Stimulated activated naive B cell treated with anti-CD40 and anti-IgM and Interleukin-4, amounts not matched to agents 10 μg/mL and 1 μg/mL and 100 μg/mL, for 72 hours (primary cell): ENCODE measurements around the gene VAMP8.
A peak's percentile ranks its signal among the peaks of the same experiment; 100 is the strongest.
"Not testable (repeated sequence)": the region's sequence is repeated elsewhere in the genome, so short reads cannot be mapped to it uniquely, and the experiment has no call there.

Experiments used
- ATAC-seq, 2 donors: fragments of 150-1000 bp; cut with Tn5 transposase; replicated peaks; 2 replicates each; pipeline ENCODE4 v1.10.0; 2021; ENCODE audit warnings: moderate library complexity in 1 of 2
- DNase-seq: peaks from one replicate; pipeline ENCODE4 v3.0.0; 2021
- H3K27ac Mint-ChIP-seq: one replicate; pipeline ENCODE4 v1.8.0; 2022; ENCODE audit warnings: mild to moderate bottlenecking, mixed read lengths
- H3K27me3 Mint-ChIP-seq, 2 donors: one replicate each; pipeline ENCODE4 v1.8.0; 2022; ENCODE audit warnings: mixed read lengths in 2 of 2
- H3K36me3 Mint-ChIP-seq, 2 donors: one replicate each; pipeline ENCODE4 v1.8.0; 2022; ENCODE audit warnings: mixed read lengths in 2 of 2, mild to moderate bottlenecking in 1 of 2
- H3K4me1 Mint-ChIP-seq, 2 donors: one replicate each; pipeline ENCODE4 v1.8.0; 2022; ENCODE audit warnings: mixed read lengths in 2 of 2, mild to moderate bottlenecking in 1 of 2
- H3K4me3 Mint-ChIP-seq, 2 donors: one replicate each; pipeline ENCODE4 v1.8.0; 2022; ENCODE audit warnings: mild to moderate bottlenecking in 2 of 2, mixed read lengths in 2 of 2, moderate library complexity in 1 of 2
- H3K9me3 Mint-ChIP-seq, 2 donors: one replicate each; pipeline ENCODE4 v1.8.0; 2022; ENCODE audit warnings: mixed read lengths in 2 of 2, mild to moderate bottlenecking in 1 of 2

VAMP8 gene

GRCh38 chr2:85580206-85580605, 2.8 kb downstream of the VAMP8 start:
- DNase-seq (no peak), ATAC-seq (no peak)
- Mint-ChIP-seq H3K4me1 (peaks cover 39 to 68% of the 10 kb centered on the region in 2 donors), H3K9me3 (no peaks in the 10 kb centered on the region), H3K4me3 (peak overlapping the region; percentile 8 to 29), H3K27ac (no peak overlapping the region), H3K27me3 (no peaks in the 10 kb centered on the region), H3K36me3 (peaks cover 24 to 40% of the 10 kb centered on the region in 2 donors)

- no peak overlapping the region for H3K4me3 Mint-ChIP-seq
- DNase-seq, result no peak
- no peaks in the 10 kb centered on the region for H3K9me3 Mint-ChIP-seq
- H3K36me3 Mint-ChIP-seq, result peaks cover 24 to 42% of the 10 kb centered on the region in 2 donors
- H3K27me3 Mint-ChIP-seq, result no peaks in the 10 kb centered on the region
- H3K27ac Mint-ChIP-seq, result peak overlapping the region; percentile 45
- peaks cover 44 to 79% of the 10 kb centered on the region in 2 donors for H3K4me1 Mint-ChIP-seq
- ATAC-seq, result no peak
Observed at GRCh38 chr2:85582492-85582891, 5.1 kb downstream of the VAMP8 start.

DNA sequence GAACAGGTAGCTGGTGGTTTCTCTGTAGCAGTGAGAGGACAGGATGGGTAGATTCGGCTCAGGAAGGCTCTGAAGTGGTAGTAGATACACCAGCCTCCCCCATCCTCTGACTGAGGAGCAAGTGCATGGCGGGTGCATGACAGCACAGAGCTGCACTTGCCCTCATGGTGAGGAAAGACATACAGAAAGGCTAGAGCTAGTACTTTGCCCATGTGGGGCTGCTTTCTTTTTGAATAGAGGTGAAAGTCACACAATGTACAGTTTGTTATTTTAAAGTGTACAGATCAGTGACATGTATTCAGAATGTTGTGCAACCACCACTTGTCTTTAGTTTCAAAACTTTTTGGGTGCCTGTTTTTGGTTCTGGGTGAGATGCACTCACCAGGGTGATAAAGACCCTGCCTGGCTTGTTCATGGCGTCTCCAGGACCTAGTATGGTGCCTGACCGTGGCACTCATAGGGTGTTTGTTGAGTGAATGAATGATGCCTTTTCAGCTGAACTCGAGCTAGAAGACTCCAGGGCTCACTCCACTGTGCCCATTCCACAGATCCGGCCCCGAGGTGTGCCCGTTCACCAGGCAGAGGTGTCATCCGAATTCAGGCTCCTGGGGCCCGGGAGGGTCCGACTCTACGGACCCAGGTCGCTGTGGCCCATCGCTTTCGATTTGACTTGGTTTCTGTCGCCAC, 6.4 kb downstream of the VAMP8 start:
- Mint-ChIP-seq H3K36me3 (peaks cover 21 to 40% of the 10 kb centered on the region in 2 donors), H3K4me3 (peak overlapping the region; percentile 85), H3K27ac (peak overlapping the region; percentile 62), H3K27me3 (no peaks in the 10 kb centered on the region), H3K9me3 (no peaks in the 10 kb centered on the region), H3K4me1 (peaks cover 48 to 79% of the 10 kb centered on the region in 2 donors)
- DNase-seq, result no peak
- peak in 1 of 2 donors; percentile 1 for ATAC-seq

DNA sequence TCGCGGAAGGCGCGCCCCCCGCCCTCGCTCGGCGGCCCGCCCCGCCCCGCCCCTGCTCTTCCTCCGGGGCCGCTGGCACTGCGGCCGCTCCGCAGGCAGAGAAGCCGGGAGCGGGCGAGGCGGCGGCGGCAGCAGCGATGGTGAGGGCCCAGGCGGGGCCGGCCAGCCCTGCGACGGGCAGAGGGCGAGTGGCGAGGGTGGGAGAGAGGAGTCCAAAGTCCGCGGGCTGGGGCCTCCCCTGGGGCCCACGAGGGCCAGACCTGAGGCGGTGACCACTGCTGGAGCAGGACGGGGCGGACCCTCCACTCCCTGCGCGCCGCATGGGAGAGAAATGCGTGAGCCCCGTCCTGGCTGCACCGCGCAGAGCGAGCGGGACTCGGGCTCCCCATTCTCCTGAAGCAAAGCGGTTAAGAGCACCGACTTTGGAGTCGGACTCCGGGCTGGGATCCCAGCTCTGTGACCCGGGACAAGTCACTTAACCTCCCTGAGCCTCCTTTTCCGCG, 7.0 kb downstream of the VAMP8 start, which contains the start of gene VAMP5:
Gene VAMP5, plus strand, starts transcription at position 78 of the 503 bp plus-strand sequence. Its CDS starts 60 bp downstream, at position 138.
- H3K27me3 Mint-ChIP-seq, result no peaks in the 10 kb centered on the region
- ATAC-seq (peak; percentile 51 to 56), DNase-seq (no peak)
- H3K4me1 Mint-ChIP-seq, result peaks cover 45 to 77% of the 10 kb centered on the region in 2 donors
- H3K27ac Mint-ChIP-seq, result peak within 1 kb of the TSS; percentile 85
- H3K4me3 Mint-ChIP-seq, result peak within 1 kb of the TSS; percentile 85
- H3K9me3 Mint-ChIP-seq, result no peaks in the 10 kb centered on the region
- peaks cover 19 to 34% of the 10 kb centered on the region in 2 donors for H3K36me3 Mint-ChIP-seq

DNA sequence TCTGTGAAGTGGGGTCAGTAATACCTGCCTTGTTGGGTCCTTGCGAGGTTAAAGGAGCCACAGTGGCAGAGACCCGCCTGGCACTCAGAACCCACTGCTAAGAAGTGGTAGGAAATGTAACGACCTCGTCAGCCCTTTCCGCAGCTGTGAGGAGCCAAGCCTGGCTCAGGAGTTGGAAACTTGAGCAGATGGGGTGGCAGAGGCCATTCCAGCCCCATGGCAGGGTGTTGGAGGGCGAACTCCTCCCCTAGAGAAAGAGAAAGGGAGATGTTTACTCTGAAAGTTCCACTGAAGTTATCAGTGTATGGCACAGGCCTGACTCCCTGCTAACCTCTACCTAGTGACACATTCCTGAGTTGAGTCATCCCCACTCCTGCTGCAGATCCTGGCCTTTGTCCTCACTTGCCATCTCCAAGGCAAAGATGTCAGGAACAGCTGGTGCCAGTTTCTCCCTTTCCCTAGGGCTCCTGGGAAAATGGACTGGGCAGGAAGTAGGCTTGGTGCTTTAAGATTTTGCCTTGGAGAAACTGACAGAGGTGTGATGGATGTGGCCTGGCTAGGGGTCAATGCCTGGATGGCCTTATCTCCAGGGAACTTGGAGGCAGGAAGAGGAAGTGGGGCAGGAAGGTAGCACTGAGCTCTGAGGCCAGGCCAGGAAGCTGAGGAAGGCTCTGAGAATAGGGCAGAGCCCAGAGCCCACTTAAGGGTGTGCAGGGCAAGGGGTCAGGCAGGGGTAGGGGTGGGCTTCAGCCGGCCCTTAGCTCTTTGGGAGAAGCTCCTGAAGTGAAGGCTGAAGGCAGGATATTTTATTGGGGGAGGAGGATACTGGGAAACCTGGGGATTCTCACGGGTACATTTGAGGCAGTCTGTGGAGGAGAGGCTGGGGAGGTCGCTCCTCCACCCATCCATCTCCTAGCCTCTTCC, 7.7 kb downstream of the VAMP8 start:
- Mint-ChIP-seq H3K27ac (peak overlapping the region; percentile 85), H3K27me3 (no peaks in the 10 kb centered on the region), H3K4me1 (peaks cover 42 to 69% of the 10 kb centered on the region in 2 donors), H3K9me3 (no peaks in the 10 kb centered on the region), H3K36me3 (peaks cover 19 to 30% of the 10 kb centered on the region in 2 donors), H3K4me3 (peak overlapping the region; percentile 85)
- DNase-seq, result no peak
- peak; percentile 74 to 76 for ATAC-seq

GRCh38 chr2:85585781-85586105, 8.4 kb downstream of the VAMP8 start:
- Mint-ChIP-seq H3K9me3 (no peaks in the 10 kb centered on the region), H3K4me3 (peak overlapping the region; percentile 85), H3K27me3 (no peaks in the 10 kb centered on the region), H3K4me1 (peaks cover 42 to 66% of the 10 kb centered on the region in 2 donors), H3K36me3 (peaks cover 16 to 26% of the 10 kb centered on the region in 2 donors), H3K27ac (peak overlapping the region; percentile 85)
- ATAC-seq, result no peak
- DNase-seq, result no peak

DNA sequence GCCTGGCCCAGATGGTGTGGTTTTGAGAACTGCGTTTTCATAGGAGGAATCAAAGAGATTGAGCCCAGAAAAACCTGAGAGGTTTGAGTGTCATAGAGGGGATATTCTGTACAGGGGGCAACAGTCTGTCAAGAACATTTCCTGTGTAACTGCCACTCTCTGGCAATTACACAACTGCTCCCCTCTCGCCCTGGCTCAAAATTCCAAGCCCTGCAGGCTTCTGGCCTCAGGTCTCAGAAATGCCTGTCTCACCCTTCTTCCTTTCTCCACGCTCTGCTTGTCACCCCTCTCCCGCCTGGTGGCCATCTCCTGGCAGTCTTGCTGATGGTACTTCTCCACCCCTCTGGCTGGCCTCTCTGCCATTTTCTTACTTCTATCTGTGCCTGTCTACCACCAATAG, 10.8 kb downstream of the VAMP8 start:
- DNase-seq (no peak), ATAC-seq (no peak)
- Mint-ChIP-seq H3K36me3 (peaks cover 4 to 8% of the 10 kb centered on the region in 2 donors), H3K27me3 (no peaks in the 10 kb centered on the region), H3K27ac (no peak overlapping the region), H3K4me3 (no peak overlapping the region), H3K4me1 (peaks cover 34 to 48% of the 10 kb centered on the region in 2 donors), H3K9me3 (no peaks in the 10 kb centered on the region)

DNA sequence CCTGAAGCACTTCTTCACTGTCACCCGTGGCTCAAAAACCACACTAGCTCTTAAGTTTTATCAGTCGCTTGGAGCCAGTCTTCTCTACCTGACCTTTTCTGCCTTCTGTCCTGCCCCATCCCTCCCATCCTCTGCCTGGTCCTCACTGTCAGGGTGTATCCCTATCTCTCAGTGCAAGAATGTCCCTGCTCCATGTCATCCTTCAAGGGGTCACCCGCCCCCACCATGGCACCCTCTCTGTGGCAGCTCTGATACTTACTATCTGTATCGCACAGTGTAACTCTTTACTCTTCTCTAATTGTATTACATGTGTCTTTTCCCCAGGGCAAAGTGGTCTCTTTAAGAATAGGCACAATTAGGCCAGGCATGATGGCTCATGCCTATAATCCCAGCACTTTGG, 11.3 kb downstream of the VAMP8 start:
- H3K4me1 Mint-ChIP-seq, result peaks cover 32 to 44% of the 10 kb centered on the region in 2 donors
- ATAC-seq, result no peak
- H3K9me3 Mint-ChIP-seq, result no peaks in the 10 kb centered on the region
- no peaks in the 10 kb centered on the region for H3K27me3 Mint-ChIP-seq
- H3K36me3 Mint-ChIP-seq, result peaks cover 3 to 4% of the 10 kb centered on the region in 2 donors
- DNase-seq, result no peak
- H3K4me3 Mint-ChIP-seq, result no peak overlapping the region
- no peak overlapping the region for H3K27ac Mint-ChIP-seq

- H3K27me3 Mint-ChIP-seq, result no peaks in the 10 kb centered on the region
- H3K4me3 Mint-ChIP-seq, result no peak overlapping the region
- no peak for ATAC-seq
- H3K9me3 Mint-ChIP-seq, result no peaks in the 10 kb centered on the region
- no peak for DNase-seq
- H3K27ac Mint-ChIP-seq, result no peak overlapping the region
- H3K36me3 Mint-ChIP-seq, result peaks cover 3 to 4% of the 10 kb centered on the region in 2 donors
- H3K4me1 Mint-ChIP-seq, result peaks cover 32 to 43% of the 10 kb centered on the region in 2 donors
Observed at GRCh38 chr2:85589181-85589580, 11.8 kb downstream of the VAMP8 start.

- peaks cover 32 to 42% of the 10 kb centered on the region in 2 donors for H3K4me1 Mint-ChIP-seq
- ATAC-seq (no peak), DNase-seq (no peak)
- peaks cover 2 to 3% of the 10 kb centered on the region in 2 donors for H3K36me3 Mint-ChIP-seq
- no peak overlapping the region for H3K27ac Mint-ChIP-seq
- H3K4me3 Mint-ChIP-seq, result no peak overlapping the region
- no peaks in the 10 kb centered on the region for H3K27me3 Mint-ChIP-seq
- H3K9me3 Mint-ChIP-seq, result no peaks in the 10 kb centered on the region
Observed at GRCh38 chr2:85589982-85590791, 12.8 kb downstream of the VAMP8 start.

DNA sequence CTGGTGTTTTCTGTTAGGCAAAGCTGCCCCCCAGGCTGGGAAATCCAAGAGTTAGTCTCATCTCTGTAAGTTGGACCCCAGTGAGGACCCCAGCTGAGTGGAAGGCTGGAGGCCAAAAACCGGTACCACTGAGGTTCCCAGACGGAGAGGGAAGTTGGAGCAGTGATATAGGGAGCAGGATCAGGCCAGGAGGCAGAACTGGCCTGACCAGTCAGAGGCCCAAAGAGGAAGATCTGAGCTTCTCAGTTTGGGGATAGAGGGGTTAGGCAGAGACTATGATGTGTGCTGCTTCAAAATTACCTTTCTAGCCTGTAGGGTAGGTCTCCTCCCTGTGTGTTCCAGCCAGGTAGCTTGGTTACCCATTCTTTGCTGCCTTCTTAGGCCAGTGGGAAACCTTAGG, 13.6 kb downstream of the VAMP8 start:
- no peaks in the 10 kb centered on the region for H3K9me3 Mint-ChIP-seq
- peaks cover 3 to 7% of the 10 kb centered on the region in 2 donors for H3K36me3 Mint-ChIP-seq
- no peaks in the 10 kb centered on the region for H3K27me3 Mint-ChIP-seq
- ATAC-seq (no peak), DNase-seq (no peak)
- peaks cover 27 to 40% of the 10 kb centered on the region in 2 donors for H3K4me1 Mint-ChIP-seq
- no peak overlapping the region for H3K4me3 Mint-ChIP-seq
- peak overlapping the region; percentile 37 for H3K27ac Mint-ChIP-seq

GRCh38 chr2:85591563-85591962, 14.2 kb downstream of the VAMP8 start:
- ATAC-seq, result no peak

DNA sequence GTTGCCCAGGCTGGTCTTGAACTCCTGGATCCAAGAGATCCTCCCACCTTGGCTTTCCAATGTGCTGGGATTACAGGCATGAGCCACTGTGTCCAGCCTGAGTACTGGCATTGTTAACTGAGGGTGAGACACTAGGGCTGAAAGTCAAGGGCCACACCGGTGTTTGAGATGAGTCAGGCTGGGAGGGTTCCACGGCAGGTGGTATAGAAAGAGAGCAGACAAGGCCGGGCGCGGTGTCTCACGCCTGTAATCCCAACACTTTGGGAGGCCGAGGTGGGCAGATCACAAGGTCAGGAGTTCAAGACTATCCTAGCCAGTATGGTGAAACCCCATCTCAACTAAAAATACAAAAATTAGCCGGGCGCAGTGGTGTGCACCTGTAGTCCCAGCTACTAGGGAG, 14.9 kb downstream of the VAMP8 start:
- H3K9me3 Mint-ChIP-seq, H3K27me3 Mint-ChIP-seq, H3K4me3 Mint-ChIP-seq, DNase-seq, H3K36me3 Mint-ChIP-seq, H3K27ac Mint-ChIP-seq, ATAC-seq: not testable (repeated sequence)
- peaks cover 37 to 46% of the 10 kb centered on the region in 2 donors for H3K4me1 Mint-ChIP-seq

More at GRCh38 chr2:85591563-85591962, 14.2 kb downstream of the VAMP8 start:
- DNase-seq, result no peak
- Mint-ChIP-seq H3K4me3 (no peak overlapping the region), H3K36me3 (peaks cover 3 to 7% of the 10 kb centered on the region in 2 donors), H3K4me1 (peaks cover 30 to 41% of the 10 kb centered on the region in 2 donors), H3K27me3 (no peaks in the 10 kb centered on the region), H3K9me3 (no peaks in the 10 kb centered on the region), H3K27ac (peak overlapping the region; percentile 71)

GRCh38 chr2:85593023-85593422, 15.6 kb downstream of the VAMP8 start:
- H3K4me1 Mint-ChIP-seq, result peaks cover 32 to 39% of the 10 kb centered on the region in 2 donors
- no peak for ATAC-seq
- H3K36me3 Mint-ChIP-seq, result peaks cover 7 to 9% of the 10 kb centered on the region in 2 donors
- H3K27me3 Mint-ChIP-seq, result no peaks in the 10 kb centered on the region
- H3K9me3 Mint-ChIP-seq, result no peaks in the 10 kb centered on the region
- no peak for DNase-seq
- no peak overlapping the region for H3K27ac Mint-ChIP-seq
- no peak overlapping the region for H3K4me3 Mint-ChIP-seq
